ENCODE data around the gene DNAH6.

The DNAH6 gene

DNA sequence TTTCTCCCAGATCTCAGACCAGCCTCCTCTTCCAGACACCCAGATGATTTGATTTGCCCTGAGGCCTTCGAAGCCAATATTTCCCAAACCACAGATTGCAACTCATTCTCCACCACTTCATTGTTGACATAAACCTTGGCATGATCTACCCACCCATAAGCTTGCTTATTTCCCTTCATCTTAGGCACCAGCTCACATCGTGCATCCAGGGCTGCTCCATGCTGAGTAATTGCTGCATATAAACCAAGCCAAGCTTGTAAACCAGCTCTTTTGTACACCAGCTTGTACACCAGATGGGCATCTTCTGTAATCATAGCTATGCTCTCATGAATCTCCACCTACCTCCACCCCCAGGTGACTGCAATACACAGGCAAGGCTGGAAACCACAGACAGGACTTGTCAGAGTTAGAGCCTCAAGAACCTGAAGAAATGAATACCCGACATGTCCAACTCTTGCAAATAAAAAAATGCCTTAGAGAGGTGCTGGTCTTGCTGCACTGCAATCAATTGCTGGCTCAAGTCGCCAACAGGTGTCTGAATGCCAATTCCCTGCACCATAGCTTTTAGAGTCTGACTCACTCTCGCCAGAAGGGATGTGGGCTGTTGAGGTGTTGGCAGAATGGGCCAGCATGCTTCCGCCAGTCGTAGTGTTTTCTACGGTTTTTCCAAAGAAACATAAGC lies 333.1 kb downstream of the DNAH6 start:
- Histone ChIP-seq H3K36me3 (ENCODE audit: insufficient read depth, low read length) (no peaks in the 10 kb centered on the region), H3K79me2 (ENCODE audit: control insufficient read depth, insufficient read depth, low read length, unreplicated experiment) (no peaks in the 10 kb centered on the region)

DNA sequence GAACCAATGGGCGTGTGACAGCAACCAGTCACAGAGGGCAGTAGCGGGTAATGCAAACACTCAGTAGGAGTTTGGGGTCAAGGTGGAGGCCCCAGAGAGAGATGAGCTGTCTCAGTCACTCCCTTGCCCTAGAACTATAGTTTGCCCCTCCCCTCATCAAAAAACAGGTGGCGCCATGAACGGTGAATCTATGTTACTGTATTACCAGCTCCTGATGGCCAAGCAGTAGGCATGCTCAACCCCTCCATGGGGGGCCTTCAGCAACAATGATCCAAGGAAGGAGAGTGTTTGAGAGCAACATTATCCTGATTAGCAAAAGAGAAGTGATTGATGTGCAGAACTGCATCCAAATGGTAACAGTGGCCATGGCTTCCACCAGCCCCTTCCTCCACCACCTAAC lies 334.2 kb downstream of the DNAH6 start:
- no peaks in the 10 kb centered on the region for H3K79me2 ChIP-seq (ENCODE audit: control insufficient read depth, insufficient read depth, low read length, unreplicated experiment)
- H3K27me3 ChIP-seq (ENCODE audit: insufficient read depth, low read length) = no peaks in the 10 kb centered on the region
- H3K36me3 ChIP-seq (ENCODE audit: insufficient read depth, low read length) = no peaks in the 10 kb centered on the region
- H3K27ac ChIP-seq (ENCODE audit: low read depth, low read length) = no peak overlapping the region
- no peak overlapping the region for H3K4me3 ChIP-seq (ENCODE audit: low read depth, low read length)
- no peak overlapping the region for H2AFZ ChIP-seq (ENCODE audit: low read length, unreplicated experiment)
- H3K4me1 ChIP-seq (ENCODE audit: control insufficient read depth, insufficient read depth, low read length, unreplicated experiment) = no peaks in the 10 kb centered on the region

More for the DNA sequence above, 333.1 kb downstream of the DNAH6 start:
- H3K4me1 ChIP-seq (ENCODE audit: control insufficient read depth, insufficient read depth, low read length, unreplicated experiment) = no peaks in the 10 kb centered on the region
- no peak overlapping the region for H2AFZ ChIP-seq (ENCODE audit: low read length, unreplicated experiment)
- no peaks in the 10 kb centered on the region for H3K27me3 ChIP-seq (ENCODE audit: insufficient read depth, low read length)
- no peak overlapping the region for H3K4me3 ChIP-seq (ENCODE audit: low read depth, low read length)
- H3K27ac ChIP-seq (ENCODE audit: low read depth, low read length) = no peak overlapping the region

DNA sequence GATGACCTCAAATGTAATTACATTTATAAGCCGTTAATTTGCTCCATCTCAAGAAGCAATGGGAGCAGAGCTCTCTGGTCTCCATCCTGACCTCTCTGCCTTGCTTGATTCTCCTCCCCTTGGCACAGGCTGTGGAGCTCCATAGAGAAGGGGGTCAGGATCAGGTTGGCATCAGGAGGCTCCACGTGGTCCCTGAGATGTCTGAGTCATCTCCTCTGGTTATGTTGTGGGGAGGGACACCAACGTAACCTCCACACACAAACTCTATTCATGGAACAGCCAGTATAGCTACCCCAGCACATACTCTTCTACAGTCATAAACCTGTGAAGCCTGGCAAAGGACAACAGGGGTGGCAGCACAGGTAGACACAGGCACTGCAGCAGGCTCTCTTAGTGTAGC lies 335.6 kb downstream of the DNAH6 start:
- no peaks in the 10 kb centered on the region for H3K4me1 ChIP-seq (ENCODE audit: control insufficient read depth, insufficient read depth, low read length, unreplicated experiment)
- H3K4me3 ChIP-seq (ENCODE audit: low read depth, low read length) = no peak overlapping the region
- no peak overlapping the region for H3K27ac ChIP-seq (ENCODE audit: low read depth, low read length)
- no peaks in the 10 kb centered on the region for H3K79me2 ChIP-seq (ENCODE audit: control insufficient read depth, insufficient read depth, low read length, unreplicated experiment)
- no peaks in the 10 kb centered on the region for H3K27me3 ChIP-seq (ENCODE audit: insufficient read depth, low read length)
- H3K36me3 ChIP-seq (ENCODE audit: insufficient read depth, low read length) = no peaks in the 10 kb centered on the region
- H2AFZ ChIP-seq (ENCODE audit: low read length, unreplicated experiment) = no peak overlapping the region

DNA sequence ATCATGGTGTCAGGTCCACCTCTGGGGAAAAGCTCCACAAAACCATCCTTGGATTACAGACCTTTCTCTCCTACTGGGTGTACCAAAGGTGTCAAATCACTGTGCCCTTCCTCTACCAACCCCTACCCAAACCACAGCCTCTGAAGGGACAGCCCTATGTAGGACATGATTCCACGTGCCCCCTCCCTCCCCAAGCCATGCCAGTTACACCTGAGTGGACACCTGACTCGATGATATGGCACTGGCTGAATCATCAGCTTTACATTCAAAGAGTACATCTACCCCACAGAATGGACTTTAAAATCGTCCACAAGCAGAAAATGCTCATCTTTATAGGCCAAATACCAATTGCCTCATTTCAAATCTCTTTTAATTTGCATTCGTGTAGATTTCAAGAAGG lies 338.6 kb downstream of the DNAH6 start:
- Histone ChIP-seq H3K4me1 (ENCODE audit: control insufficient read depth, insufficient read depth, low read length, unreplicated experiment) (peaks cover 6% of the 10 kb centered on the region), H3K36me3 (ENCODE audit: insufficient read depth, low read length) (no peaks in the 10 kb centered on the region), H3K27ac (ENCODE audit: low read depth, low read length) (no peak overlapping the region), H2AFZ (ENCODE audit: low read length, unreplicated experiment) (no peak overlapping the region), H3K27me3 (ENCODE audit: insufficient read depth, low read length) (no peaks in the 10 kb centered on the region), H3K79me2 (ENCODE audit: control insufficient read depth, insufficient read depth, low read length, unreplicated experiment) (peaks cover 5% of the 10 kb centered on the region), H3K4me3 (ENCODE audit: low read depth, low read length) (no peak overlapping the region)

DNA sequence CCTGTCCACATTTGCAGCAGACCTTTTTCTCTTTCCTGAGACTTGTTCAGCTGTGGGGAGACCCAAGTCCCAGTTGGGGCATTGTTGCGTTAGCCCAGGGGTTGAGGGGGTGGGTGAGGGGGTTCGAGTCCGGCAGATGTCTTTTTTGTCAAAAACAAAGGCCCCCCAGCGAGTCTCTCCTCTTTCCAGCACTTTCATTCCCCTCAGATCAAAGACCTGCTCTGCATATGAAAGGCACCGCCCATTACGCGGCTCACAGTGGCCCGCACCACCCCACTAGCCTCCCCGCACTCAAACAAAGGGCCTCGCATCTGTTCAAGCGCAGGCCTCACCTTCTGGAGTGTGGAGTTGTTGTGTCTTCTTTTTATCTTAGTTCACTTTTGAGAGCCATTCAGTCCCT lies 339.4 kb downstream of the DNAH6 start:
- no peaks in the 10 kb centered on the region for H3K27me3 ChIP-seq (ENCODE audit: insufficient read depth, low read length)
- H3K36me3 ChIP-seq (ENCODE audit: insufficient read depth, low read length) = no peaks in the 10 kb centered on the region
- H2AFZ ChIP-seq (ENCODE audit: low read length, unreplicated experiment) = no peak overlapping the region
- H3K79me2 ChIP-seq (ENCODE audit: control insufficient read depth, insufficient read depth, low read length, unreplicated experiment) = peaks cover 5% of the 10 kb centered on the region
- peaks cover 6% of the 10 kb centered on the region for H3K4me1 ChIP-seq (ENCODE audit: control insufficient read depth, insufficient read depth, low read length, unreplicated experiment)
- no peak overlapping the region for H3K4me3 ChIP-seq (ENCODE audit: low read depth, low read length)
- no peak overlapping the region for H3K27ac ChIP-seq (ENCODE audit: low read depth, low read length)

DNA sequence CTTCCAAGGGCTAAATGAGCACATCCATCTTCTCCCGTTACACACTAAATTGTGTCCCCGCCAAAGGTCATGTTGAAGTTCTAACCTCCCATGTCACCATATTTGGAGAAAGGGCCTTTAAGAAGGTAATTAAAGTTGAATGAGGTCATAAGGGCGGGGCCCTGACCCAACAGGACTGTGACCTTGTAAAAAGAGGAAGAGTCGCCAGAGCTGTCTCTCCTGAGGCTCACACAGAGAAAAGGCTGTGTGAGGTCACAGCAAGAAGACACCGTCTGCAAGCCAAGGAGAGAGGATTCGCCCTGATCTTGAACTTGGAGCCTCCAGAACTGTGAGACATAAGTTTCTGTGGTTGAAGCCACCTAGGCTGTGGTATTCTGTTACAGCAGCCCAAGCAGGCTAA lies 340.5 kb downstream of the DNAH6 start:
- no peaks in the 10 kb centered on the region for H3K27me3 ChIP-seq (ENCODE audit: insufficient read depth, low read length)
- no peaks in the 10 kb centered on the region for H3K36me3 ChIP-seq (ENCODE audit: insufficient read depth, low read length)
- H2AFZ ChIP-seq (ENCODE audit: low read length, unreplicated experiment) = no peak overlapping the region
- H3K27ac ChIP-seq (ENCODE audit: low read depth, low read length) = no peak overlapping the region
- peaks cover 6% of the 10 kb centered on the region for H3K4me1 ChIP-seq (ENCODE audit: control insufficient read depth, insufficient read depth, low read length, unreplicated experiment)
- no peak overlapping the region for H3K4me3 ChIP-seq (ENCODE audit: low read depth, low read length)
- peaks cover 5% of the 10 kb centered on the region for H3K79me2 ChIP-seq (ENCODE audit: control insufficient read depth, insufficient read depth, low read length, unreplicated experiment)

GRCh38 chr2:84857566-84857965 lies 341.3 kb downstream of the DNAH6 start:
- Histone ChIP-seq H3K4me3 (ENCODE audit: low read depth, low read length) (no peak overlapping the region), H3K4me1 (ENCODE audit: control insufficient read depth, insufficient read depth, low read length, unreplicated experiment) (peaks cover 6% of the 10 kb centered on the region), H3K36me3 (ENCODE audit: insufficient read depth, low read length) (no peaks in the 10 kb centered on the region), H3K79me2 (ENCODE audit: control insufficient read depth, insufficient read depth, low read length, unreplicated experiment) (peaks cover 5% of the 10 kb centered on the region), H2AFZ (ENCODE audit: low read length, unreplicated experiment) (no peak overlapping the region), H3K27me3 (ENCODE audit: insufficient read depth, low read length) (no peaks in the 10 kb centered on the region), H3K27ac (ENCODE audit: low read depth, low read length) (no peak overlapping the region)

DNA sequence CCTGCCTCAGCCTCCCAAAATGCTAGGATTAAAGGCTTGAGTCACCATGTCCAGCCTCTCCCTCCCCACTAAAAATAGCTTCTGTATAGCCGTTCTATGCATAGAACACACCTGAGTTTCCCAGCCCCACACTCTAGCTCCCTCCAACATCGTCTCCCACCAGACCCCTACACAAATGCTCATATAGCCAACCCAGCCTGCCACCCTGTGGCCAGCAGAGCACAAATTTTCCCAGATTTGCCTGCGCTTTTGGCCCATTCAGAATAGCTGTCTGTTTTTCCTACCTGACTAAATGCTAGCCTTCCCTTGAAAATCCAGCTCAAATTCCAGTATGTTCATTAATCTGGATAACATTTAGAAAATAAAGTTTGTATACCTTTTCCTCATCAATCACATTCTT lies 341.8 kb downstream of the DNAH6 start:
- Histone ChIP-seq H3K36me3 (ENCODE audit: insufficient read depth, low read length) (no peaks in the 10 kb centered on the region), H2AFZ (ENCODE audit: low read length, unreplicated experiment) (no peak overlapping the region), H3K27me3 (ENCODE audit: insufficient read depth, low read length) (no peaks in the 10 kb centered on the region), H3K79me2 (ENCODE audit: control insufficient read depth, insufficient read depth, low read length, unreplicated experiment) (peaks cover 5% of the 10 kb centered on the region), H3K4me1 (ENCODE audit: control insufficient read depth, insufficient read depth, low read length, unreplicated experiment) (peaks cover 6% of the 10 kb centered on the region), H3K27ac (ENCODE audit: low read depth, low read length) (no peak overlapping the region), H3K4me3 (ENCODE audit: low read depth, low read length) (no peak overlapping the region)

DNA sequence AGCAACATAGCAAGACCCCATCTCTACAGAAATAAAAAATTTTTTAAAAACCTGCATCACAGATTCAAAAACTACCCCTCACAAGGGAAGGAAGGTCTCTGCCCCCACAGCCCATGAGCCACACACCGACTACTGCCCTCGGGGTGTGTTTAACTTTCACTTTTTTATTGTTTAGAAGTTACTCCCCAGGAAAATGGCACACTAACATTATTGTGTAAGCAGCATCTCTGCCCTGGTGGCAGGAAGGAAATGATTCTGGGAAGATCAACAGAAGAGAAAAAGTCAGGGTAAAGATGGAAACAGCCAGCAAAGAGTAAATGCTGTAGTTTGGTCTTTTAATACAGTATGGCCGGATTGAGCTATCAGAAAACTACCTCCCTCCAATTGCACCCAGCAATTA lies 342.6 kb downstream of the DNAH6 start:
- Histone ChIP-seq H2AFZ (ENCODE audit: low read length, unreplicated experiment) (no peak overlapping the region), H3K4me1 (ENCODE audit: control insufficient read depth, insufficient read depth, low read length, unreplicated experiment) (peaks cover 6% of the 10 kb centered on the region), H3K27me3 (ENCODE audit: insufficient read depth, low read length) (no peaks in the 10 kb centered on the region), H3K4me3 (ENCODE audit: low read depth, low read length) (no peak overlapping the region), H3K79me2 (ENCODE audit: control insufficient read depth, insufficient read depth, low read length, unreplicated experiment) (peaks cover 5% of the 10 kb centered on the region), H3K36me3 (ENCODE audit: insufficient read depth, low read length) (no peaks in the 10 kb centered on the region), H3K27ac (ENCODE audit: low read depth, low read length) (no peak overlapping the region)

- Histone ChIP-seq H3K79me2 (ENCODE audit: control insufficient read depth, insufficient read depth, low read length, unreplicated experiment) (peaks cover 5% of the 10 kb centered on the region), H2AFZ (ENCODE audit: low read length, unreplicated experiment) (no peak overlapping the region), H3K36me3 (ENCODE audit: insufficient read depth, low read length) (no peaks in the 10 kb centered on the region), H3K27ac (ENCODE audit: low read depth, low read length) (no peak overlapping the region), H3K27me3 (ENCODE audit: insufficient read depth, low read length) (no peaks in the 10 kb centered on the region), H3K4me1 (ENCODE audit: control insufficient read depth, insufficient read depth, low read length, unreplicated experiment) (peaks cover 6% of the 10 kb centered on the region), H3K4me3 (ENCODE audit: low read depth, low read length) (no peak overlapping the region)
Measured at GRCh38 chr2:84861539-84861938, 345.2 kb downstream of the DNAH6 start.

GRCh38 chr2:84862006-84862405 lies 345.7 kb downstream of the DNAH6 start:
- H3K4me3 ChIP-seq (ENCODE audit: low read depth, low read length) = no peak overlapping the region
- no peaks in the 10 kb centered on the region for H3K27me3 ChIP-seq (ENCODE audit: insufficient read depth, low read length)
- peaks cover 5% of the 10 kb centered on the region for H3K79me2 ChIP-seq (ENCODE audit: control insufficient read depth, insufficient read depth, low read length, unreplicated experiment)
- no peaks in the 10 kb centered on the region for H3K36me3 ChIP-seq (ENCODE audit: insufficient read depth, low read length)
- peaks cover 6% of the 10 kb centered on the region for H3K4me1 ChIP-seq (ENCODE audit: control insufficient read depth, insufficient read depth, low read length, unreplicated experiment)
- no peak overlapping the region for H3K27ac ChIP-seq (ENCODE audit: low read depth, low read length)
- H2AFZ ChIP-seq (ENCODE audit: low read length, unreplicated experiment) = no peak overlapping the region

Data from ACC112 (cell line).